ENCODE results near the gene GSK3A. TPM values are rescaled to one million over a fixed set of nuclear protein-coding genes. Genes with fewer than 3 reads are reported as not detected.

The GSK3A gene
- total RNA-seq, 1 experiment from 2014 or later = 25.0 TPM

DNA sequence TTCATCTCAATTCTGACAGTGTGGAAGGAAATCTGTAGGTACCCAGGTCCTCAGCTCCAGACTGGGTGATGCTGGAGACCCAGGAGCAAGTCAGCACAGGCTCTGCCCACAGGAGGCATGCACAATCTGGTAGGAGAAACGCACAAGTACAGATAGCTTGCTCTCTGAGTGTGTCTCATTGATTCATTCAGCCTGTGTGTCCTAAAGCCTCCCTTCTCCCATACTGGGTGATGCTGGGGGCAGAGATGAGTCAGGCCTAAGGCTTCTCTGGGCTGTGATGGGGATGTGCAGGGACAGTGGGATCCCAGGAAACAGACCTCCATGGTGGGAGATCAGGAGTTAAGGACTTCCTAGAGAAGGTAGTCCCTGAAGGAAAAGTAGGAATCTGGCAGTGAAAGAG, 15.5 kb downstream of the GSK3A start:
- H3K9ac ChIP-seq (ENCODE audit: low read length) = no peak overlapping the region
- ChIA-PET CTCF (no interaction called here), POLR2A (ENCODE audit: unreplicated experiment) (no interaction called here)
- peaks cover 15% of the 10 kb centered on the region for H3K79me2 ChIP-seq (ENCODE audit: low read length)
- no peak for ATAC-seq
- intact Hi-C loops (cut with micrococcal nuclease) = no loop called here
- no peaks in the 10 kb centered on the region; the same call in 1 of the 2 replicates for H3K36me3 ChIP-seq (ENCODE audit: low read depth, low read length)
- no peaks in the 10 kb centered on the region for H3F3A ChIP-seq (ENCODE audit: low read length, unreplicated experiment)
- H3K4me1 ChIP-seq (ENCODE audit: insufficient read depth, low read length) = no peaks in the 10 kb centered on the region
- no TSS peak for BruUV-seq (replicated peaks)
- no peak for DNase-seq
- H3K9me3 ChIP-seq (ENCODE audit: low read length) = no peaks in the 10 kb centered on the region
- H3K27me3 ChIP-seq (ENCODE audit: low read length) = no peaks in the 10 kb centered on the region
- no peak overlapping the region for H3K4me2 ChIP-seq (ENCODE audit: low read length)
- H2AFZ ChIP-seq (ENCODE audit: low read length) = no peak overlapping the region
- H3K9me2 ChIP-seq (replicated peaks; ENCODE audit: low read length) = no peaks in the 10 kb centered on the region
- H4K20me1 ChIP-seq (ENCODE audit: low read length) = no peaks in the 10 kb centered on the region
- no peak for TF ChIP-seq CTCF (conservative IDR thresholded peaks at IDR 0.05; ENCODE audit: low read depth, low read length)
- no peak for TF ChIP-seq EZH2 (IDR thresholded peaks at IDR 0.05; ENCODE audit: low read length, unreplicated experiment)
- no peak for TF ChIP-seq EZH2phosphoT487 (IDR thresholded peaks at IDR 0.05; ENCODE audit: borderline replicate concordance, low read length)
- H3K4me3 ChIP-seq (ENCODE audit: low read length) = no peak overlapping the region
- no peak overlapping the region for H3K27ac ChIP-seq (ENCODE audit: low read length)

GRCh38 chr19:42225718-42226292, 16.6 kb downstream of the GSK3A start:
- peaks cover 26% of the 10 kb centered on the region for H3K79me2 ChIP-seq (ENCODE audit: low read length)
- ChIA-PET CTCF (no interaction called here), POLR2A (ENCODE audit: unreplicated experiment) (no interaction called here)
- H3K4me1 ChIP-seq (ENCODE audit: insufficient read depth, low read length) = no peaks in the 10 kb centered on the region
- H3K27me3 ChIP-seq (ENCODE audit: low read length) = no peaks in the 10 kb centered on the region
- no peak overlapping the region for H3K4me2 ChIP-seq (ENCODE audit: low read length)
- no peaks in the 10 kb centered on the region; the same call in 1 of the 2 replicates for H3K36me3 ChIP-seq (ENCODE audit: low read depth, low read length)
- no peak for TF ChIP-seq EZH2phosphoT487 (IDR thresholded peaks at IDR 0.05; ENCODE audit: borderline replicate concordance, low read length)
- TF ChIP-seq EZH2 (IDR thresholded peaks at IDR 0.05; ENCODE audit: low read length, unreplicated experiment) = no peak
- no TSS peak for BruUV-seq (replicated peaks)
- no peak overlapping the region for H3K27ac ChIP-seq (ENCODE audit: low read length)
- DNase-seq (no peak), ATAC-seq (no peak)
- H3K9me2 ChIP-seq (replicated peaks; ENCODE audit: low read length) = no peaks in the 10 kb centered on the region
- H3K4me3 ChIP-seq (ENCODE audit: low read length) = no peak overlapping the region
- intact Hi-C loops (cut with micrococcal nuclease) = no loop called here
- H3K9me3 ChIP-seq (ENCODE audit: low read length) = no peaks in the 10 kb centered on the region
- H2AFZ ChIP-seq (ENCODE audit: low read length) = no peak overlapping the region
- no peaks in the 10 kb centered on the region for H4K20me1 ChIP-seq (ENCODE audit: low read length)
- H3F3A ChIP-seq (ENCODE audit: low read length, unreplicated experiment) = no peaks in the 10 kb centered on the region
- no peak overlapping the region for H3K9ac ChIP-seq (ENCODE audit: low read length)

DNA sequence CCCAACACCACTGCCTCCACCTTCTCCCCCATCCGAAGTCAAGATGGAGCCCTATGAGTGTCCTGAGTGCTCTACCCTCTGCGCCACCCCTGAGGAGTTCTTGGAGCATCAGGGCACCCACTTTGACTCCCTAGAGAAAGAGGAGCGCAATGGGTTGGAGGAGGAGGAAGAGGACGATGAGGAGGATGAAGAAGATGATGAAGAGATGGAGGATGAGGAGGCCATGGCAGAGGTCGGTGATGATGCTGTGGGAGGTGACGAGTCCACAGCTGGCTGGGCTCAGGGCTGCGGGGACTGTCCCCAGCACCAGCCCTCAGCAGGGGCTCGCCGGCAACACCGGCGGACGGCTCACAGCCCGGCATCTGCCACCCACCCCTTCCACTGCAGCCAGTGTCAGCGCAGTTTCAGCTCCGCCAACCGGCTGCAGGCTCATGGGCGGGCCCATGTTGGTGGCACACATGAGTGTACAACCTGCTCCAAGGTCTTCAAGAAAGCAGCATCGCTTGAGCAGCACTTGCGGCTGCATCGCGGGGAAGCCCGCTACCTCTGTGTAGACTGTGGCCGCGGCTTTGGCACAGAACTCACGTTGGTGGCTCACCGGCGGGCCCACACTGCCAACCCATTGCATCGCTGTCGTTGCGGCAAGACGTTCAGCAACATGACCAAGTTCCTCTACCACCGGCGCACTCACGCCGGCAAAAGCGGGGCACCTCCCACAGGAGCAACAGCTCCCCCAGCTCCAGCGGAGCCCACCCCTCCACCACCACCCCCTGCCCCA, 17.3 kb downstream of the GSK3A start:
- Histone ChIP-seq H2AFZ (ENCODE audit: low read length) (no peak overlapping the region), H3K9me2 (replicated peaks; ENCODE audit: low read length) (no peaks in the 10 kb centered on the region), H3K9ac (ENCODE audit: low read length) (no peak overlapping the region), H3F3A (ENCODE audit: low read length, unreplicated experiment) (no peaks in the 10 kb centered on the region), H3K36me3 (ENCODE audit: low read depth, low read length) (no peaks in the 10 kb centered on the region; the same call in 1 of the 2 replicates), H3K4me1 (ENCODE audit: insufficient read depth, low read length) (no peaks in the 10 kb centered on the region), H3K4me2 (ENCODE audit: low read length) (no peak overlapping the region), H3K27me3 (ENCODE audit: low read length) (no peaks in the 10 kb centered on the region), H3K4me3 (ENCODE audit: low read length) (no peak overlapping the region), H3K27ac (ENCODE audit: low read length) (no peak overlapping the region), H4K20me1 (ENCODE audit: low read length) (no peaks in the 10 kb centered on the region), H3K9me3 (ENCODE audit: low read length) (no peaks in the 10 kb centered on the region), H3K79me2 (ENCODE audit: low read length) (peaks cover 33% of the 10 kb centered on the region)
- no peak for DNase-seq
- CTCF ChIA-PET = no interaction called here
- POLR2A ChIA-PET (ENCODE audit: unreplicated experiment) = no interaction called here
- TF ChIP-seq EZH2 (IDR thresholded peaks at IDR 0.05; ENCODE audit: low read length, unreplicated experiment) (no peak), EZH2phosphoT487 (IDR thresholded peaks at IDR 0.05; ENCODE audit: borderline replicate concordance, low read length) (no peak), CTCF (conservative IDR thresholded peaks at IDR 0.05; ENCODE audit: low read depth, low read length) (no peak)
- no TSS peak for BruUV-seq (replicated peaks)
- ATAC-seq = no peak
- intact Hi-C loops (cut with micrococcal nuclease) = no loop called here
